HG03460 (cell line): ENCODE data around the gene RAX.
"Not testable (repeated sequence)": the region's sequence is repeated elsewhere in the genome, so short reads cannot be mapped to it uniquely, and the experiment has no call there.

Experiments used
- ATAC-seq: cut with Tn5 transposase; IDR thresholded peaks from one replicate; pipeline ENCODE4 v1.9.1; 2021; ENCODE audit not compliant: unreplicated experiment

Gene RAX

GRCh38 chr18:59273759-59274532 lies 692 bp upstream of the RAX start:
- no peak for ATAC-seq

DNA sequence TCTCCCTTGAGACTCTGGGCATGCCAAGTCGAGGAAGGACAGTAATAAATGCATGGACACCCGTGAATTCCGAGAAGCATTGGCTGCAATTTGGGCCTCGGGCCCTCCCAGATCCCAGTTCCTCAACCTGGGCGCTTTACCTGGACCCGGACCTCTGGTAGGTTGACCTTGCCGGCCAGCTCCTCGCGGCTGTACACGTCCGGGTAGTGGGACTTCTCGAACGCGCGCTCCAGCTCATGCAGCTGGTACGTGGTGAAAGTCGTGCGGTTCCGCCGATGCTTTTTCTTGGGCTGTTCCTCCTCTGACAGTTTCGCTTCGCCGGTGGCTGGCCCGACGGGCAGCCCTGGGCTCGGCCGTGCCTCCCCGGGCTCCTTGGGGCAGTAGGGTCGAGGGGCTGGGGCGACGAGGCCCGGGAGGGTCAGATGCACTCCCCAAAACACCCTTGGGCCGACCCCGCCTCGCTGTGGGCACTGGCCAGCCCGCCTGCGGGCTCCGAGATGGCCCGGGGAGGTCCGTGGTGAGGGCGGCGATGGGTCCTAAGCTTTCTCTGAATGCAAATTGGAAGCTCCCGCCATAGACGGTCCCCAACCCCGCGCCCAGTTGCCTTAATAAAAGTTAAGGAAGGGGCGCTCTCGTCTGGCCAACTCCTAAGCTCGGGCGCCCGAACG lies 899 bp downstream of the RAX start:
- ATAC-seq, result no peak

- no peak for ATAC-seq
Measured at GRCh38 chr18:59271606-59272220, 1.5 kb downstream of the RAX start.

- no peak for ATAC-seq
Measured at GRCh38 chr18:59270689-59271257, 2.5 kb downstream of the RAX start.

DNA sequence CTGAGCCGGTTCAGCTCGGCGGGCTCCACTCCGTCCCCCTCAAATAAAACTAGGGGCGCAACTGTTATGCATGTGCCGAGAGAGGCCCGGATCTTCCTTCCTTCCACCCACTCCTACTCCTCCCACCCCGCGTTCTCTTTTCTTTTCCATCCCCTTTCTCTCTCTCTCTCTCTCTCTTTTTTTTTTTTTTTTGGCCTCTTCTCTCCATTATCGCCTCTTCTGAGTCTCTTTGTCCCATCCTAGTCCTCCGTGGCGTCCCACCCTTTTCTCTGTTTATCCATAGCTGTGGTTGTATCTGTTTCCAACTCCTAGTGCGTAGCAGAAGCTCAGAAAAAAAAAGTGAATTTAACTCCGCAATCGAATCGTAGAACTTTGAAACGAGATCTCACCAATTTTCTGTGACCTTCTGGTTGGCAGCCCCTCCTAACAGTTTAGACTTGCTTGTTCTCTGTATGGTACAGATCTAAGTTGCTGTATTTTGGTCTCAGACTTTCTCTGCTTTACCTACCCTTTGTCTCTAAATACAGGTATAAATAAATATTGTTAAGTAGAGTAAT lies 3.6 kb downstream of the RAX start:
- no peak for ATAC-seq

DNA sequence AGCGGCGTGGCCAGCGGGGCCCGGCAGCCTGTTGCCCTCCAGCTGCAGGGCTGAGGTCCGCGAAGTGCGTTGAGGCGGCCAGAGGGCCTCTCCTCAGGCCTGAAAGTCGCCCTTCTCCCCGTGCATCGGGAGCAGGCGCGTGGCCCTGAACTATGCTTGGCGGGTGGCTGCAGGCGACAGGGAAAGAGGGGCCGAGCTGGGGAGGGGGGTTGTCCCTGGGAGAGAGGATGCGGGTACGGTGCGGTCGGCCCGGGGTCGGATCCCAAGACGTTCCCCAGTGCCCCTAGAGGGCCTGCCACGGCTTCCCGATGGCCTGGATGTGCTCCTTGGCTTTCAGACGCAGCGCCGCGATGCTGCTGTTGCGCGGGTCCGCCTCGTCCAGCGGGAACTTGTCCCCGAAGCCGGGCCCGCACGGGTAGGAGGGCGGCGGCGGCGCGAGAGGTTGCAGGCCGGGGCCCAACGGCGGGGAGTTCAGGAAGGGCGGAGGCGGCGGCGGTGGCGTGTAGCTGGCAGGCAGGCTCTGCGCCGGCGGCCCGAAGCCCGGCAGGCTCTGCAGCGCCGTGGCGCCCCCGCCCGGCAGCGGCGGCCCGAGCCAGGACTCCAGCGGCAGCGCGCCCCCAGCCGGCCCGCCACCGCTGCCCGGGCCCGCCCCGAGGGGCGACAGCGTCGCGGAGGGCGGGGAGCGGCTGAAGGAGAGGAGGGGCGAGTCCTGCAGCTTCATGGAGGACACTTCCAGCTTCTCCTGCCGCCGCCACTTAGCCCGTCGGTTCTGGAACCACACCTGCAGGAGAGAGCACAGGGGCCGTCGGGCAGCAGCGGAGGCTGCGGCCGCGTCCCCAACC lies 4.3 kb downstream of the RAX start:
- ATAC-seq, result no peak

- ATAC-seq, result no peak
Measured at GRCh38 chr18:59268127-59268720, 5.0 kb downstream of the RAX start.

- no peak for ATAC-seq
Measured at GRCh38 chr18:59267503-59268126, 5.6 kb downstream of the RAX start.

GRCh38 chr18:59266886-59267502 lies 6.3 kb downstream of the RAX start:
- ATAC-seq, result no peak

DNA sequence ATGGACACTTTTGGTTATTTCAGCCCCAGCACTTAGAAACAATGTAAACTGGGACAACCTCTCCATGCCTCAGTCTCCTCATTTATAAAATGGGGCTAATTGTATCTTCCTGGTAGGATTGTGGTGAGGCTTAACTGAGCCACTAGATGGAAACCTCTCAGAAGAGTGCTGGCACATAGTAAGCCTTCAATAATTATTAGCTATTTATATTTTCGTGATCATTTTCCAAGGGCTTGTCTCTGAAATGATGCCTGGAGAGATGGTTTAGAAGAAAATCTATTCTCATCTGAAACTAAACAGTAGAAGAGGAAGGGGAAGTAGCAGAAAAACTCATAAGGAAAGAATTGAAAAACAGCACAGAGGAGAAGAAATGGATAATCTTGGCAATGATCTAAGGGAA lies 6.8 kb downstream of the RAX start:
- no peak for ATAC-seq

DNA sequence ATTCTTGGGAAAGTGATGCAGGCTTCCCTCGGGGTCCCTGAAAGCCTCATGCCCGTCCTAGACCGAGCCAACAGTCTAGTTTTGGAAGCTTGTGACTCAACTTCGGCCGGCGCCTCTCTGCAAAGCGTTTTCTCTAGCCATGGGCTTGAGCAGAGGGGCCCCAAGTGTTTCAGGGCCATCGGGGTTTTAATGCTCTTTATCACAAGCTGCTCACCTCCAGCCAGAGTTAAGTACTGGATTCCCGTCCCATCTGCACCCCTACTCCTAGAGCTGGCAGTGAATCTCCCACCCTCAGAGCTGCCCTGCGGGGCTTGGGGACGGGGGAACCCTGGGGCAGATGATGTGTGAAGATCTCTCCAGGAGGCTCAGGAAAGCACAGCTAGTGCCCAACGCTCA lies 7.3 kb downstream of the RAX start:
- ATAC-seq, result no peak

DNA sequence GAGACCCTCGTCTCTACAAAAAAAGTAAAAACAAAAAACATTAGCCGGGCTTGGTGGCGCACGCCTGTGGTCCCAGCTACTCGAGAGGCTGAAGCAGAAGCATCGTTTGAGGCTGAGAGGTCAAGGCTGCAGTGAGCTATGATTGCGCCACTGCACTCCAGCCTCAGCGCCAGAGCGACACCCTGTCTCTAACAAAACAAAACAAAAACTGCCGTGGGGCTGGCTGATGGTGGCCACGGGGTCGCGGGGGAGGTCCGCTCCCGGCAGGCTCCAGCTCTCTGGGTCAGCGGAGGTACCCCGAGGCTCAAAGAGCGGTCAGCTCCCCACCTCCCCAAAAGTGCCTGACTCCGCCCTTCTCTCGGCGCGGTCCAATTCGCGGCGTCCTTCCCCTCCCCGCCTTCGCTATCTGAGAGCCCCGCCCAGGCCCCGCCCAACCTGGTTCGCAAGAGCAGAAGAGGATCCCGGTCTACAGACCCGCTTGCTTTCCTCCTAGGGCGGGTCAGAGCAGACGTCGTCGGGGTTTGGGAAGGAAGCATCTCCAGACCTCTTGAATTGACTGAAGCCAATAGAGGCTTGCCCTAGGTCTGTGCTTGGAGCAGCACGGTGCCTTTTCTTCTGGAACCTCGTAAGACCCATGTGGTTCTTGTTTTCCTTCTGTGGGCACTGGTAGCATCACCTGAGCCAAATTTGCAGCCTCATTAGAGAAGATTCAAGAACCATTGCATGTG lies 7.8 kb downstream of the RAX start:
- ATAC-seq, result no peak

DNA sequence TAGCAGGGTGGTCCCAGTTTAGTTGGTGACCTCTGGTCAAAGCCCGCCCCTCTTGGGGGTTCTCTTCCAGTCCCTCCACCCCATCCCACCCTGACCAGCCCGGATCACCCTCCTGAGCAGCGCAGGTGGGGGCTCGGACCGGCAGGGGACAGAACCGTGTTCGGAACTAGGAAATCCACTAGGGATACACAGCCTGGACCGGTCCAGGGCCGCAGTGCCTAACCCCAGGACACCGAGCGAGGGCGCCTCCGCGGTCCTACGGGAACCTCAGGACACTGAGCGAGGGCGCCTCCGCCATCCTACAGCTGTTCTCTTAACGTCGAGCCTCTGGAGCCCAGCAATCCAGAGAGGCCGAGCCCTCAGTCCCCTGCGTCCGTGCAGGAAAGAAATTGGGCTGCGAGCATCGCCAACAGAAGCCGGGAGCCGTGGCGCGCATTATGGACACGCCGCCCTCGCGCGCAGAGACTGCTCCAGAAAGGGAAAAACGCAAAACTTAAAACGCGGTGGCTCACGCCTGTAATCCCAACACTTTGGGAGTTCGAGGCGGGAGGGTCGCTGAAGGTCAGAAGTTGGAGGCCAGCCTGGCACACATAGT lies 8.5 kb downstream of the RAX start:
- no peak for ATAC-seq

DNA sequence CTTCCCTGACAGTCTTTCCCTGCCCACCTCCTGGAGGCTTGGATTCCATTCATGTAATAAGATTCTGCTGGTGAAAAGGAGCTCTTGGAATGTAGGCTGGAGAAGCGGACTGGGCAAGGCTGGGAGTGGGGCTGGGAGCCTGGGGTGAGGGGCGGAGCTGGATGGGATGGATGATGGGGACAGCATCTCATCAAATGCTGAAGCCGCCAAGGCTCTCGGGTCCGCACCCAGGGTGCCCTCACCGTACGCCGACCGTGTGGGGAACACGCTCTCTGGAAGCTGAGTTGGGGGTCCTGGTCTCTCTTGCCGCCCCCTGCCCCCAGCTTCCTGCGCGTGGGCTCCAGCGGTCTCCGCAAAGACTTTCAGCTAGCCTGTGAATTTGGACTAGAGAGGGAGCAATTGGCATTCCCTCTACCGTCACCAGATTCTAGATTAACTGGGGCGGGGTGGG lies 9.1 kb downstream of the RAX start:
- no peak for ATAC-seq

DNA sequence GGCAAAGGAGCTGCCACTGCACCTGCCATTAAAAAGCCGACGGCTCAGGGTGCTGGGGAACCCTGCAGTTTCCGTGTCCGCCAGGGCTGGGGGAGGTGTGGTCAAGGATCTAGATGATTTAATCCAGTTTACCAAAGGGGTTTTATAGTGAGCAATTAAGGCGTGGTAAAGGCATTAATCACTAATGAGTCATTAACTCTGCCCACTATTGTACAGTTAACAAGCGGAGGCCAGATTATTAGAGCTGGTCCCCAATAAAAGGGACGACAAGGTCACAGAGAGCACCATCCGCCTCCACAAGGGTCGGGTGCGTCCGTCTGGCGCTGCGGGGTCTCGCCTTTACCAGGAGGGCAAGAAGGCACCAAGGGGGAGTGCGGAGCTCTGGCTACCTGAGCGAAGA lies 9.6 kb downstream of the RAX start:
- ATAC-seq, result no peak

- ATAC-seq, result not testable (repeated sequence)
Measured at GRCh38 chr18:59262243-59262642, 11.0 kb downstream of the RAX start.

- ATAC-seq, result not testable (repeated sequence)
Measured at GRCh38 chr18:59261842-59262241, 11.4 kb downstream of the RAX start.

GRCh38 chr18:59255491-59255890 lies 17.8 kb downstream of the RAX start:
- not testable (repeated sequence) for ATAC-seq
